SK-N-SH (cell line): ENCODE measurements around the gene ACOT12. TPM values are rescaled to one million over a fixed set of nuclear protein-coding genes. Genes with fewer than 3 reads are reported as not detected.

ENCODE experiments used
- CTCF ChIA-PET: fragments of 300-600, 350-600 bp; formaldehyde crosslinking; extraction: SDS; loops from one replicate; lab custom pipeline; 2021; lab: Yijun Ruan, JAX
- POLR2A ChIA-PET: fragments of 350-600 bp; sonication (Branson Sonifier 250); formaldehyde crosslinking; extraction: SDS; loops from one replicate; lab custom pipeline; 2020; ENCODE audit warnings: antibody characterized with exemption, inconsistent platforms; lab: Yijun Ruan, JAX
- DNase-seq: peaks from one replicate; pipeline ENCODE4 v3.0.0; 2012
- H2AFZ ChIP-seq: fragments of 200-600 bp; sonication (generic); 2 replicates; pipeline ENCODE4 v1.8.1; 2016; ENCODE audit warnings: antibody characterized with exemption, mild to moderate bottlenecking, low read depth
- H3F3A ChIP-seq: fragments of 200-600 bp; sonication (generic); replicated peaks from 2 replicates; pipeline ENCODE3; 2016; ENCODE audit warnings: antibody characterized with exemption, mild to moderate bottlenecking; ENCODE audit not compliant: insufficient read depth
- H3K27ac ChIP-seq, 2 experiments: fragments of 200-500 bp in 1 of 2; fragments of 200-600 bp in 1 of 2; sonication (Bioruptor generic) in 1 of 2; sonication (generic), shearing (Covaris generic) in 1 of 2; 2 replicates each; pipeline versions ENCODE4 v1.5.1 to v1.6.1; 2014 to 2016; ENCODE audit warnings: low read depth in 2 of 2, inconsistent platforms in 1 of 2, low read length in 1 of 2, mild to moderate bottlenecking in 1 of 2, mixed read lengths in 1 of 2
- H3K27me3 ChIP-seq: fragments of 200-600 bp; sonication (generic), shearing (Covaris generic); 2 replicates; pipeline ENCODE4 v1.6.1; 2016; ENCODE audit warnings: mixed run types; ENCODE audit not compliant: insufficient read depth
- H3K36me3 ChIP-seq, 2 experiments: fragments of 200-500 bp in 1 of 2; fragments of 200-600 bp in 1 of 2; sonication (Bioruptor generic) in 1 of 2; sonication (generic) in 1 of 2; replicated peaks in 1 of 2; 2 replicates each; pipeline versions ENCODE3 to v1.5.1; 2014 to 2016; ENCODE audit warnings: low read length in 1 of 2, mild to moderate bottlenecking in 1 of 2; ENCODE audit not compliant: insufficient read depth in 2 of 2, control insufficient read depth in 1 of 2
- H3K4me1 ChIP-seq, 2 experiments: fragments of 200-500 bp in 1 of 2; fragments of 200-600 bp in 1 of 2; sonication (Bioruptor generic) in 1 of 2; sonication (generic), shearing (Covaris generic) in 1 of 2; 2 replicates each; pipeline versions ENCODE4 v1.5.1 to v1.6.1; 2014 to 2016; ENCODE audit warnings: low read depth in 1 of 2, low read length in 1 of 2, mixed run types in 1 of 2; ENCODE audit not compliant: insufficient read depth in 2 of 2, control insufficient read depth in 1 of 2
- H3K4me2 ChIP-seq: fragments of 200-600 bp; sonication (generic), shearing (Covaris generic); 2 replicates; pipeline ENCODE4 v1.6.1; 2017; ENCODE audit warnings: mixed run types
- H3K4me3 ChIP-seq, 2 experiments: fragments of 200-500 bp in 1 of 2; fragments of 200-600 bp in 1 of 2; sonication (Bioruptor generic) in 1 of 2; sonication (generic), shearing (Covaris generic) in 1 of 2; 2 replicates each; pipeline versions ENCODE4 v1.5.1 to v1.8.1; 2014 to 2016; ENCODE audit warnings: low read depth in 2 of 2, inconsistent platforms in 1 of 2, low read length in 1 of 2, mild to moderate bottlenecking in 1 of 2, mixed read lengths in 1 of 2, moderate library complexity in 1 of 2
- H3K79me2 ChIP-seq: fragments of 200-600 bp; sonication (generic); 2 replicates; pipeline ENCODE4 v1.8.1; 2017; ENCODE audit warnings: mild to moderate bottlenecking; ENCODE audit not compliant: insufficient read depth
- H3K9ac ChIP-seq: fragments of 200-600 bp; sonication (generic); 2 replicates; pipeline ENCODE4 v1.6.1; 2017; ENCODE audit warnings: mixed run types
- H3K9me2 ChIP-seq: fragments of 200-600 bp; sonication (generic); 2 replicates; pipeline ENCODE4 v1.6.1; 2017; ENCODE audit warnings: mixed run types
- H3K9me3 ChIP-seq: fragments of 200-600 bp; sonication (generic); 2 replicates; pipeline ENCODE4 v1.6.1; 2017; ENCODE audit warnings: mixed run types, mild to moderate bottlenecking, moderate library complexity
- H4K20me1 ChIP-seq: fragments of 200-600 bp; sonication (generic); 2 replicates; pipeline ENCODE4 v1.6.1; 2017; ENCODE audit warnings: mild to moderate bottlenecking, mixed run types; ENCODE audit not compliant: insufficient read depth
- EP300 ChIP-seq, 2 experiments: IDR thresholded peaks; 2 replicates each; pipeline versions ENCODE4 v1.4.0 to v1.6.1; 2012; ENCODE audit warnings: borderline replicate concordance in 1 of 2, low read depth in 1 of 2, low read length in 1 of 2
- EZH2phosphoT487 ChIP-seq: fragments of 200-600 bp; sonication (generic); IDR thresholded peaks from 2 replicates; pipeline ENCODE4 v1.6.1; 2017; ENCODE audit warnings: low read depth, mixed run types, mild to moderate bottlenecking, antibody characterized with exemption, moderate library complexity, borderline replicate concordance
- FOSL2 ChIP-seq: IDR thresholded peaks from 2 replicates; pipeline ENCODE4 v1.4.0; 2012; ENCODE audit warnings: low read depth, mild to moderate bottlenecking, moderate library complexity, borderline replicate concordance
- FOXJ3 ChIP-seq: sonication (generic); formaldehyde crosslinking; IDR thresholded peaks from 2 replicates; pipeline ENCODE4 v1.5.1; 2020; ENCODE audit warnings: mild to moderate bottlenecking, missing genetic modification reagents
- GABPA ChIP-seq: IDR thresholded peaks from 2 replicates; pipeline ENCODE4 v1.4.0; 2012; ENCODE audit warnings: low read depth, mild to moderate bottlenecking
- NRF1 ChIP-seq: IDR thresholded peaks from 2 replicates; pipeline ENCODE4 v1.6.1; 2012; ENCODE audit warnings: low read depth, mild to moderate bottlenecking, low read length
- RAD21 ChIP-seq: IDR thresholded peaks from 2 replicates; pipeline ENCODE4 v1.6.1; 2012; ENCODE audit warnings: mild to moderate bottlenecking, low read length
- RCOR1 ChIP-seq: fragments of 150-350 bp; IDR thresholded peaks from 2 replicates; pipeline ENCODE4 v1.6.1; 2017; ENCODE audit warnings: antibody characterized with exemption, low read length
- RXRA ChIP-seq: IDR thresholded peaks from 2 replicates; pipeline ENCODE4 v1.4.0; 2012; ENCODE audit warnings: low read depth, mild to moderate bottlenecking, borderline replicate concordance
- SIN3A ChIP-seq: IDR thresholded peaks from 2 replicates; pipeline ENCODE4 v1.6.1; 2012; ENCODE audit warnings: low read depth, mild to moderate bottlenecking, low read length, moderate library complexity, borderline replicate concordance
- TEAD4 ChIP-seq: IDR thresholded peaks from 2 replicates; pipeline ENCODE4 v1.4.0; 2012; ENCODE audit warnings: mild to moderate bottlenecking, borderline replicate concordance; ENCODE audit not compliant: insufficient read depth
- YY1 ChIP-seq: IDR thresholded peaks from 2 replicates; pipeline ENCODE4 v1.4.0; 2012; ENCODE audit warnings: low read depth, mild to moderate bottlenecking
- WGBS: methylation state at CpG from one replicate; pipeline ENCODE4 v1.1.6; 2017; ENCODE audit warnings: low lambda C conversion rate; 5-methylcytosine and 5-hydroxymethylcytosine counted together
- polyA plus RNA-seq, 3 experiments: library from polyadenylated mRNA; depleted of rRNA; stranded (reverse); fragments of >200 nt; gene quantifications; 2 replicates each; pipeline ENCODE4 v1.2.3, GENCODE V29; 2012
- TF ChIP-seq, protein P1 (sequence below): fragments of 200-600 bp; sonication (generic); IDR thresholded peaks from 2 replicates; pipeline ENCODE4 v1.6.1; 2017; ENCODE audit warnings: antibody characterized with exemption, mild to moderate bottlenecking, moderate library complexity
- TF ChIP-seq, protein P2 (sequence below): fragments of 150-350 bp; IDR thresholded peaks from 2 replicates; pipeline ENCODE4 v1.6.1; 2016; ENCODE audit warnings: mild to moderate bottlenecking, low read depth, low read length
- TF ChIP-seq, protein P3 (sequence below): IDR thresholded peaks from 2 replicates; pipeline ENCODE4 v1.4.0; 2012; ENCODE audit warnings: low read depth, borderline replicate concordance
- TF ChIP-seq, protein P4 (sequence below): fragments of 150-350 bp; IDR thresholded peaks from 2 replicates; pipeline ENCODE4 v1.6.1; 2017; ENCODE audit warnings: antibody characterized with exemption, low read length, low read depth, borderline replicate concordance
- TF ChIP-seq, protein P5 (sequence below): IDR thresholded peaks from 2 replicates; pipeline ENCODE4; 2012

ACOT12 gene
- polyA plus RNA-seq, 1 of the 3 experiments (the other 2 are of a cell fraction): 0.07 TPM

- Histone ChIP-seq H3K36me3 (no peaks in the 10 kb centered on the region), H3K4me1 (no peaks in the 10 kb centered on the region; a peak in 1 of 4 replicates), H3K27ac (no peak overlapping the region), H3K4me2 (no peak overlapping the region)
- WGBS: 74% methylated on average over 4 of the region's 4 CpGs
- DNase-seq: no peak
- CTCF ChIA-PET: interaction anchor here (1.0 kb wide), 1 partner anchor 9 kb away, joined by 4 read pairs; no protein-coding TSS in a partner anchor
- TF ChIP-seq, protein P1, sequence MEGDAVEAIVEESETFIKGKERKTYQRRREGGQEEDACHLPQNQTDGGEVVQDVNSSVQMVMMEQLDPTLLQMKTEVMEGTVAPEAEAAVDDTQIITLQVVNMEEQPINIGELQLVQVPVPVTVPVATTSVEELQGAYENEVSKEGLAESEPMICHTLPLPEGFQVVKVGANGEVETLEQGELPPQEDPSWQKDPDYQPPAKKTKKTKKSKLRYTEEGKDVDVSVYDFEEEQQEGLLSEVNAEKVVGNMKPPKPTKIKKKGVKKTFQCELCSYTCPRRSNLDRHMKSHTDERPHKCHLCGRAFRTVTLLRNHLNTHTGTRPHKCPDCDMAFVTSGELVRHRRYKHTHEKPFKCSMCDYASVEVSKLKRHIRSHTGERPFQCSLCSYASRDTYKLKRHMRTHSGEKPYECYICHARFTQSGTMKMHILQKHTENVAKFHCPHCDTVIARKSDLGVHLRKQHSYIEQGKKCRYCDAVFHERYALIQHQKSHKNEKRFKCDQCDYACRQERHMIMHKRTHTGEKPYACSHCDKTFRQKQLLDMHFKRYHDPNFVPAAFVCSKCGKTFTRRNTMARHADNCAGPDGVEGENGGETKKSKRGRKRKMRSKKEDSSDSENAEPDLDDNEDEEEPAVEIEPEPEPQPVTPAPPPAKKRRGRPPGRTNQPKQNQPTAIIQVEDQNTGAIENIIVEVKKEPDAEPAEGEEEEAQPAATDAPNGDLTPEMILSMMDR: no peak
- TF ChIP-seq EZH2phosphoT487 (no peak), NRF1 (no peak), RAD21 (no peak), FOSL2 (no peak), YY1 (no peak), EP300 (IDR thresholded peaks at IDR 0.05; ENCODE audit: borderline replicate concordance in 1 of 2, low read depth in 1 of 2, low read length in 1 of 2) (no peak), SIN3A (no peak), TEAD4 (no peak), FOXJ3 (no peak), GABPA (no peak), RXRA (no peak), RCOR1 (no peak)
- TF ChIP-seq, protein P2, sequence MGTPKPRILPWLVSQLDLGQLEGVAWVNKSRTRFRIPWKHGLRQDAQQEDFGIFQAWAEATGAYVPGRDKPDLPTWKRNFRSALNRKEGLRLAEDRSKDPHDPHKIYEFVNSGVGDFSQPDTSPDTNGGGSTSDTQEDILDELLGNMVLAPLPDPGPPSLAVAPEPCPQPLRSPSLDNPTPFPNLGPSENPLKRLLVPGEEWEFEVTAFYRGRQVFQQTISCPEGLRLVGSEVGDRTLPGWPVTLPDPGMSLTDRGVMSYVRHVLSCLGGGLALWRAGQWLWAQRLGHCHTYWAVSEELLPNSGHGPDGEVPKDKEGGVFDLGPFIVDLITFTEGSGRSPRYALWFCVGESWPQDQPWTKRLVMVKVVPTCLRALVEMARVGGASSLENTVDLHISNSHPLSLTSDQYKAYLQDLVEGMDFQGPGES: no peak
- TF ChIP-seq, protein P3, sequence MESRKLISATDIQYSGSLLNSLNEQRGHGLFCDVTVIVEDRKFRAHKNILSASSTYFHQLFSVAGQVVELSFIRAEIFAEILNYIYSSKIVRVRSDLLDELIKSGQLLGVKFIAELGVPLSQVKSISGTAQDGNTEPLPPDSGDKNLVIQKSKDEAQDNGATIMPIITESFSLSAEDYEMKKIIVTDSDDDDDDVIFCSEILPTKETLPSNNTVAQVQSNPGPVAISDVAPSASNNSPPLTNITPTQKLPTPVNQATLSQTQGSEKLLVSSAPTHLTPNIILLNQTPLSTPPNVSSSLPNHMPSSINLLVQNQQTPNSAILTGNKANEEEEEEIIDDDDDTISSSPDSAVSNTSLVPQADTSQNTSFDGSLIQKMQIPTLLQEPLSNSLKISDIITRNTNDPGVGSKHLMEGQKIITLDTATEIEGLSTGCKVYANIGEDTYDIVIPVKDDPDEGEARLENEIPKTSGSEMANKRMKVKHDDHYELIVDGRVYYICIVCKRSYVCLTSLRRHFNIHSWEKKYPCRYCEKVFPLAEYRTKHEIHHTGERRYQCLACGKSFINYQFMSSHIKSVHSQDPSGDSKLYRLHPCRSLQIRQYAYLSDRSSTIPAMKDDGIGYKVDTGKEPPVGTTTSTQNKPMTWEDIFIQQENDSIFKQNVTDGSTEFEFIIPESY: no peak
- TF ChIP-seq, protein P4, sequence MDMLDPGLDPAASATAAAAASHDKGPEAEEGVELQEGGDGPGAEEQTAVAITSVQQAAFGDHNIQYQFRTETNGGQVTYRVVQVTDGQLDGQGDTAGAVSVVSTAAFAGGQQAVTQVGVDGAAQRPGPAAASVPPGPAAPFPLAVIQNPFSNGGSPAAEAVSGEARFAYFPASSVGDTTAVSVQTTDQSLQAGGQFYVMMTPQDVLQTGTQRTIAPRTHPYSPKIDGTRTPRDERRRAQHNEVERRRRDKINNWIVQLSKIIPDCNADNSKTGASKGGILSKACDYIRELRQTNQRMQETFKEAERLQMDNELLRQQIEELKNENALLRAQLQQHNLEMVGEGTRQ: no peak
- TF ChIP-seq, protein P5, sequence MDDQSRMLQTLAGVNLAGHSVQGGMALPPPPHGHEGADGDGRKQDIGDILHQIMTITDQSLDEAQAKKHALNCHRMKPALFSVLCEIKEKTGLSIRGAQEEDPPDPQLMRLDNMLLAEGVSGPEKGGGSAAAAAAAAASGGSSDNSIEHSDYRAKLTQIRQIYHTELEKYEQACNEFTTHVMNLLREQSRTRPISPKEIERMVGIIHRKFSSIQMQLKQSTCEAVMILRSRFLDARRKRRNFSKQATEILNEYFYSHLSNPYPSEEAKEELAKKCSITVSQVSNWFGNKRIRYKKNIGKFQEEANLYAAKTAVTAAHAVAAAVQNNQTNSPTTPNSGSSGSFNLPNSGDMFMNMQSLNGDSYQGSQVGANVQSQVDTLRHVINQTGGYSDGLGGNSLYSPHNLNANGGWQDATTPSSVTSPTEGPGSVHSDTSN: no peak
- TF ChIP-seq, all 33 proteins: peak for 0
- H3K9ac ChIP-seq: no peak overlapping the region
- no peaks in the 10 kb centered on the region for H3K9me3 ChIP-seq
- no peaks in the 10 kb centered on the region for H3K9me2 ChIP-seq
- no peak overlapping the region for H2AFZ ChIP-seq
- POLR2A ChIA-PET: no interaction called here
- H3K27me3 ChIP-seq: no peaks in the 10 kb centered on the region
- no peak overlapping the region for H3K4me3 ChIP-seq
- H3K79me2 ChIP-seq: no peaks in the 10 kb centered on the region
- no peaks in the 10 kb centered on the region for H3F3A ChIP-seq
- no peaks in the 10 kb centered on the region for H4K20me1 ChIP-seq
These were observed 33.3 kb downstream of the ACOT12 start for GRCh38 chr5:81360640-81361039.
